GM19043 (cell line): ENCODE measurements around the gene CCDC88C.
"Not testable (repeated sequence)": the region's sequence is repeated elsewhere in the genome, so short reads cannot be mapped to it uniquely, and the experiment has no call there.

Experiments
- ATAC-seq: cut with Tn5 transposase; IDR thresholded peaks from one replicate; pipeline ENCODE4 v1.9.1; 2021; ENCODE audit warnings: low read depth; ENCODE audit not compliant: unreplicated experiment

CCDC88C gene, protein sequence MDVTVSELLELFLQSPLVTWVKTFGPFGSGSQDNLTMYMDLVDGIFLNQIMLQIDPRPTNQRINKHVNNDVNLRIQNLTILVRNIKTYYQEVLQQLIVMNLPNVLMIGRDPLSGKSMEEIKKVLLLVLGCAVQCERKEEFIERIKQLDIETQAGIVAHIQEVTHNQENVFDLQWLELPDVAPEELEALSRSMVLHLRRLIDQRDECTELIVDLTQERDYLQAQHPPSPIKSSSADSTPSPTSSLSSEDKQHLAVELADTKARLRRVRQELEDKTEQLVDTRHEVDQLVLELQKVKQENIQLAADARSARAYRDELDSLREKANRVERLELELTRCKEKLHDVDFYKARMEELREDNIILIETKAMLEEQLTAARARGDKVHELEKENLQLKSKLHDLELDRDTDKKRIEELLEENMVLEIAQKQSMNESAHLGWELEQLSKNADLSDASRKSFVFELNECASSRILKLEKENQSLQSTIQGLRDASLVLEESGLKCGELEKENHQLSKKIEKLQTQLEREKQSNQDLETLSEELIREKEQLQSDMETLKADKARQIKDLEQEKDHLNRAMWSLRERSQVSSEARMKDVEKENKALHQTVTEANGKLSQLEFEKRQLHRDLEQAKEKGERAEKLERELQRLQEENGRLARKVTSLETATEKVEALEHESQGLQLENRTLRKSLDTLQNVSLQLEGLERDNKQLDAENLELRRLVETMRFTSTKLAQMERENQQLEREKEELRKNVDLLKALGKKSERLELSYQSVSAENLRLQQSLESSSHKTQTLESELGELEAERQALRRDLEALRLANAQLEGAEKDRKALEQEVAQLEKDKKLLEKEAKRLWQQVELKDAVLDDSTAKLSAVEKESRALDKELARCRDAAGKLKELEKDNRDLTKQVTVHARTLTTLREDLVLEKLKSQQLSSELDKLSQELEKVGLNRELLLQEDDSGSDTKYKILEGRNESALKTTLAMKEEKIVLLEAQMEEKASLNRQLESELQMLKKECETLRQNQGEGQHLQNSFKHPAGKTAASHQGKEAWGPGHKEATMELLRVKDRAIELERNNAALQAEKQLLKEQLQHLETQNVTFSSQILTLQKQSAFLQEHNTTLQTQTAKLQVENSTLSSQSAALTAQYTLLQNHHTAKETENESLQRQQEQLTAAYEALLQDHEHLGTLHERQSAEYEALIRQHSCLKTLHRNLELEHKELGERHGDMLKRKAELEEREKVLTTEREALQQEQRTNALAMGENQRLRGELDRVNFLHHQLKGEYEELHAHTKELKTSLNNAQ (N-terminal part only)

DNA sequence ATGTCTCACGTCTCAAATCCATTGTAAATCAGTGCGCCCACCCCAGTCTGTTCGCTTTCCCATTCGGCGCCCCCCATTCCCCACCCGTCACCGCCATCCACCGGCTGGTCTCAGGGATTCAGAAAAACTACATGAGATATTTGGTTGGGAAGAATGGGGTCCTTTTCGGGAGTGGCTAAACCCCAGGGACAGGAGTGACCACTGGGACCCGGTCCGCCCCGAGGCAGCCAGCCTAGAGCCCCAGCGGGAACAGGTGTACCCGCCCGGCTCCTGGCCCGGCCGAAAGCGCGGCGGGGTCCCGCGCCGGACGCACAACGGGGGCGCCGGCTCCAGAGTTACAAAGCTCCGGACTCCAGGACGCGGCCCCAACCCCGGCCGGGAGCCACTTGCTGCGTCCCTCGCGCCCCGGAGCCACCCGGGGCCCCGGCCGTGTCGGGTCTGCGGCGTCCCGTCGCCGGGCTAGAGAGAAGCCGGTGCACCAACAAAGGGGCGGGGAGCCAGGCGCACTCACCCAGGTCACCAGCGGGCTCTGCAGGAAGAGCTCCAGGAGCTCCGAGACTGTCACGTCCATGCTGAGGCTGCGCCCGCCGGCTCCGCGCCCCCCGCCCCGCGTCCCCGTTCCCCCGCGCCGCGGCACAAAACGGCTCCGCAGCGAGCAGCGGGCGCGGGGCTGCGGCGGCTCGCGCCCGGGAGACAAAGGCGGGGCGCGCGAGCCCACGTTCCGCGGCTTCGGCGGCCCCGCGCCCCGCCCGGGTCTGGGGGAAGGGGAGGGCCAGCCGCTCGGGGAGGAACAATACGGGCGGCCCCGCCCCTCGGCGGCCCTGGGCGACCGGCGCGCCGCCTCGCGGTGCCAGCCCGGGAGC, at the start of gene CCDC88C:
Gene CCDC88C (minus strand): TSS at position 701 of the 863 bp plus-strand sequence. CDS start 130 bp downstream, at position 571.
- no peak for ATAC-seq

DNA sequence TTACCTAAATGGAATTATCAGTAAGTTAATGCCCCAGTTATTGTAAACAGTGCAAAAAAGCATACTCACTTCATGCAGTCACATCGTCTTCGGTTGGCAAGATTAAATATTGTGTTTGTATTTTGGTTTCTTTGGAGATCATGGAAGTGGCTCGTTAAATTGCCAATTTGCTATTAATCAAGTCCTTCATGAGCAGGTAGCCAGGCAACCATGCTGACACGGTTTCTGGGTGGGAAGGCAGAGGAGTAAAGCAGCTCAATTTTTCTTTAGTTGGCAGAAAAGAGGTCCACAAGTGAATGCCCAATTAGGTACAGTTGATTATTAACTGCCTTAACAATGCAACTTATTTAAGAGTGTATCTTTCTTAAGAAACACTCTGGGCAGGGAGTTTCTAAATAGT, 48.6 kb upstream of the CCDC88C start:
- no peak for ATAC-seq

DNA sequence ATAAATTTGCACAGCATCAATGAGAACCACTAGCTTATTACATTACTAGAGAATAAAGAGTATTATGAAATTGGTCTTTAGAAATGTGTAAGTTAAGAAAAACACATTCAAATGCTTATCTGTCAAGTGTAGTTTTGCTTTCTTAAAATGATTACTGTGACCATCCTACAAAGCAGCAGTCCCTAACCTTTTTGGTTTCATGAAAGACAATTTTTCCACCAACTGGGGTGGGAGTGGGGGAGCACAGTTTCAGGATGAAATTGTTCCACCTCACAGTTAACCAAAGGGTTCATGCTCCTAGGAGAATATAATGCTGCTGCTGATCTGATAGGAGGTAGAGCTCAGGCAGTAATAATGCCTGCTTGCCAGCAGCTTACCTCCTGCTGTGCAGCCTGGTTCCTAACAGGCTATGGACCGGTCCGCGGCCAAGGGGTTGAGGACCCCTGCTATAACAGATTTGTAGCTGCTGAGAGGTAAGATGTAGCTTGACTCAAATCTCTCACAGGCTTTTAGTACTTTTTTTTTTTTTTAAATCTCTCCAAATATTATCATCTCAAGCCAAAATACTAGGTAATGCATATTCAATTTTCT, 47.1 kb upstream of the CCDC88C start:
- ATAC-seq, result no peak

DNA sequence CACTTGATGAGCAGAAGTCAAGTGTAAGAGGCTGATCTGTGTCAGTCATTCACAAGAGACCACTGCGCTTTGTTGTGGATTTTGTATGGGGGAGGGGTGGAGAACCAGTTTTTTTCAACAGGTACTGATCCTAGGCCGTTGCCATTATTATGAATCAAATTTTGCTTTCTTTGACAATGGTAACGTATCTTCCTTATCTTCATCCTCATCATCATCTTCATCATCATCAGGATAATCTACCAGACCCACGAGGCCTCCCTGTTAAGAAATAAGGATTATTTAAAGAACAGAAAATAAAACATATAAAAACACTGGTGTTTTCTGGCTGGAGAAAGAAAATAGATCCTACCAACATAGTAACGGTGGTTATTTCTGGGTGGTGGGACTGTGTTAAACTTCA, 41.0 kb upstream of the CCDC88C start:
- no peak for ATAC-seq

DNA sequence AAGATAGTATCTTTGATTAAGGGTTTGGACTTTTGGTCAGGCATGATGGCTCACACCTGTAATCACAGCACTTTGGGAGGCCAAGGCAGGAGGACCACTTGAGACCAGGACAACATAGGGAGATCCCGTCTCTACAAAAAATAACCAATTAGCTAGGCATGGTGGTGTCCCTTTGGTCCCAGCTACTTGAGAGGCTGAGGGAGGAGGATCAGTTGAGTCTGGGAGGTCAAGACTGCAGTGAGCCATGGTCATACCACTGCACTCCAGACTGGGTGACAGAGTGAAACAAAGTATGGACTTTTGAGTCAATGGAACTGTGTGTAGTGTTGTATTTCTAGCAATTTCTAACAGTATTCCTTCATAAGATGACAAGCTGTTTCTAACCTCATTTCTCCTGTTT, 38.7 kb upstream of the CCDC88C start:
- no peak for ATAC-seq

DNA sequence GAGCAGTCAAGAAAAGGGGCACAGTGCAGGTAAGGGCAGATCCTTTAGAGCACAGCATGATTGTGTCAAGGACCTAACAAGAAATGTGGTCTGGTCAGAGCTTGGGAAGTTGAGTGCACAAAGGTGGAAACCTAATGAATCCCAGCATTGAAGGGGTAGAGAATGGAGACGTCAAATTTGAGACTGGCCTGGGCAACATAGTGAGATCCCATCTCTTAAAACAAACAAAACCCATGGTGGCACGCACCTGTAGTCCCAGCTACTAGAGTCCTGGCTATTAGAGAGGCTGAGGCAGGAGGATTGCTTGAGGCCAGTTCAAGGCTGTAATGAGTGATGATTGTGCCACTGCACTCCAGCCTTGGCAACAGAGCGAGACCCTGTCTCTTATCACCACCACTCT, 37.0 kb upstream of the CCDC88C start:
- ATAC-seq, result no peak

DNA sequence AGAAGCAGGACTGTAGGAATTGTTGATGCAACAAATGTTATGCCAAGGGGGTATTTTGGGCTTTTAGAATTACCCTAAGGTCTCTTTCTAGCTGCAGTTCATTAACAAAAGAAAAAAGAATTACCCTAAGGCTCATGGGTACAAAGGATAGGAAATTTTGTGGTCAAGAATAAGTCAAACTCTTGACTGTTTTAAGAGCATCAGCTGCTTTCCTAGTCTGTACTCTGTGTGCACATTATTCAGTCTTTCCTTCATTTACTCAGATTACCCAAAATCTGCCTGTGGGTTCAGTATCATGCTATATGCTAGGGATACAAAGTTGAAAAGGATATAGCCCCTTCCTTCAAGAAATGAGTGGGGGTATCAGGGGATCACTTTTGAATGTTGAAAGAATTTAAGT, 36.5 kb upstream of the CCDC88C start:
- no peak for ATAC-seq

DNA sequence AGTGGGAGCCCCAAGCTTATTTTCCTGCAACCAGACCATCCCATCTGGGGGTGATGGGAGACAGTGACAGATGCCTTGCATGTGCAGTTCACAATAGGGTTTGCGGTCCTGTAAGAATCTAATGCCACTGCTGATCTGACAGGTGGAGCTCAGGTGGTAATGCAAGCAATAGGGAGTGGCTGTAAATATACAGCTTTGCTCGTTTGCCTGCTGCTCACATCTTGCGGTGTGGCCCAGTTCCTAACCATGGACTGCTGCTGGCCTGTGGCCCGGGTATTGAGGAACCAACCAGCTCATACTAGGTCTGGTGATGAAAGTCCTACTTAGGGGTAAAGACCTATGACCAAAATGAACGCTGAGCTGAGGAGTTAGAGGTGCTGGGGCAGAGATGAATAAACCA, 36.1 kb upstream of the CCDC88C start:
- no peak for ATAC-seq

DNA sequence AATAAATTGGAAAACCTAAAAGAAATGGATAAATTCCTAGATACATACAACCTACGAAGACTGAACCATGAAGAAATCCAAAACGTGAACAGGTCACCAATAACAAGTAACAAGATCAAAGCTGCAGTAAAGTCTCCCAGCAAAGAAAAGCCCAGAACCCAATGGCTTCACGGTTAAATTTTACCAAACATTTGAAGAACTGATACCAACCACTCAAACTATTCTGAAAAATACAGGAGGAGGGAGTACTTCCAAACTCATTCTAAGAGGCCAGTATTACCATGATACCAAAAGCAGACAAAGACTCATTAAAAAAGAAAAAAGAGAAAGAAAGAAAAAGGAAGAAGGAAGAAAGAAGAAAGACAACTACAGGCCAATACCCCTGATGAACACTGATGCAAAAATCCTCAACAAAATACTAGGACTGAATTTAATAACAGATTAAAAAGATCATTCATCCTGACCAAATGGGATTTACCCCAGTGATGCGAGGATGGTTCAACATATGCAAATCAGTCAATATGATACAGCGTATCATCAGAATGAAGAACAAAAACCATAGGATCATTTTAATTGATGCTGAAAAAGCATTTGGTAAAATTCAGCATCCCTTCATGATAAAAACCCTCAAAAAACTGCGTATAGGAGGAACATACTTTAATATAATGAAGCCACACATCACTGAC, 26.9 kb upstream of the CCDC88C start:
- no peak for ATAC-seq

DNA sequence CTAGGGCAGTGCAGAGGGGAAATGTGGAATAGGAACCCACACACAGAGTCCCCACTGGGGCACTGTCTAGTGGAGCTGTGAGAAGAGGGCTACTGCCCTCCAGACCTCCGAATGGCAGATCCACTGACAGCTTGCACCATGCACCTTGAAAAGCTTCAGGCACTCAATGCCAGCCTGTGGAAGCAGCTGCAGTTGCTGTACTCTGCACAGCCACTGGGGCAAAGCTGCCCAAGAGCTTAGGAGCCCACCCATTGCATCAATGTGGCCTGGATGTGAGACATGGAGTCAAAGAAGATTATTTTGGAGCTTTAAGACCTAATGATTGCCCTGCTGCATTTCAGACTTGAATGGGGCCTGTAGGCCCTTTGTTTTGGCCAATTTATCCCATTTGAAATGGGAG, 21.7 kb upstream of the CCDC88C start:
- no peak for ATAC-seq

DNA sequence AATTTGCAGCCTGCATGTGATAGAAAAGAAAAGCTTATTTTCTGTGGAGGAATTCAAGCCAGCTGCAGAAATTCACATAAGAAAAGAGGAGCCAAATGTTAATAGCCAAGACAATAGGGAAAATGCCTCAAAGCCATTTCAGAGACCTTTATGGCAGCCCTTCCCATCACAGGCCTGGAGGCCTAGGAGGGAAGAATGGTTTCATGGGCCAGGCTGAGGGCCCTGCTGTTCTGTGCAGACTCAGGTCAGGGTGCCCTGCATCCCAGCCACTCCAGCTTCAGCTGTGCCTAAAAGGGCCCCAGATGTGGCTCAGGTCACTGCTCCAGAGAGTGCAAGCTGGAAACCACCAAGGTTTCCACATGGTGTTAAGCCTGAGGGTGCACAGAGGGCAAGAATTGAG, 21.2 kb upstream of the CCDC88C start:
- no peak for ATAC-seq

DNA sequence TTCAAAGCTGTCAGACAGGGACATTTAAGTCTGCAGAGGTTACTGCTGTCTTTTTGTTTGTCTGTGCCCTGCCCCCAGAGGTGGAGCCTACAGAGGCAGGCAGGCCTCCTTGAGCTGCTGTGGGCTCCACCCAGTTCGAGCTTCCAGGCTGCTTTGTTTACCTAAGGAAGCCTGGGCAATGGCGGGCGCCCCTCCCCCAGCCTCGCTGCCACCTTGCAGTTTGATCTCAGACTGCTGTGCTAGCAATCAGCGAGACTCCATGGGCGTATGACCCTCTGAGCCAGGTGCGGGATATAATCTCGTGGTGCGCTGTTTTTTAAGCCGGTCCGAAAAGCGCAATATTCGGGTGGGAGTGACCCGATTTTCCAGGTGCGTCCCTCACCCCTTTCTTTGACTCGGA, 18.6 kb upstream of the CCDC88C start:
- not testable (repeated sequence) for ATAC-seq

DNA sequence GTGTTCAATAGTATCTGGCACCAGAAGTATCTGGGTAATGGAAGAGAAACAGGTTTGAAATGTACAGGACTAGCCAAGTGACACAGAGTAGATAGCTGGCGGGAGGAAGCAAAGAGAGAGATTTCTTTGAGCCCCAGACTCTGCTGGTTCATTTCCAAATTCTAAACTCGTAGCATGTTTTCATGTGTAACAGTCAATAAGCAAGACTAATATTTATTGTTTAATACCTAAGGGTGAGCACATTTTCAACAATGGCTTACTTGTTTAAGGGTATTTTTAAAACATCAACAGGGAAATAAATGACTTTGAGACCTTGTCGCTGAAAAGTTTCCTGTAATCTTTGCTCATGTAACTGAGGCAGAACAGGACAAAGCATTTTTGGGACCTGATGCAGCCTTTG, 11.8 kb upstream of the CCDC88C start:
- no peak for ATAC-seq

DNA sequence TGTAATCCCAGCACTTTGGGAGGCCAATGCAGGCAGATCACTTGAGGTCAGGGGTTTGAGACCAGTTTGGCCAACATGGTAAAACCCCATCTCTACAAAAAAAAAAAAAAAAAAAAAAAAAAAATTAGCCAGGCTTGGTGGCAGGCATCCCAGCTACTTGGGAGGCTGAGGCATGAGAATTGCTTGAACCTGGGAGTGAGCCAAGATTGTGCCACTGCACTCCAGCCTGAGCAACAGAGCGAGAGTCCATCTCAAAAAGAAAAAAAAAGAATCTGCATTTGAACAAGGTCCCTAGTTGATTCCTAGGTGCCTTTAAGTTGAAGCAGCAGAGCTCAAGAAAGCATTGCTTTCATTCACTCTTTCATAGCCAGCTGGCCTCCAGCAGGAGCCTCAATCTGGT, 11.3 kb upstream of the CCDC88C start:
- not testable (repeated sequence) for ATAC-seq

DNA sequence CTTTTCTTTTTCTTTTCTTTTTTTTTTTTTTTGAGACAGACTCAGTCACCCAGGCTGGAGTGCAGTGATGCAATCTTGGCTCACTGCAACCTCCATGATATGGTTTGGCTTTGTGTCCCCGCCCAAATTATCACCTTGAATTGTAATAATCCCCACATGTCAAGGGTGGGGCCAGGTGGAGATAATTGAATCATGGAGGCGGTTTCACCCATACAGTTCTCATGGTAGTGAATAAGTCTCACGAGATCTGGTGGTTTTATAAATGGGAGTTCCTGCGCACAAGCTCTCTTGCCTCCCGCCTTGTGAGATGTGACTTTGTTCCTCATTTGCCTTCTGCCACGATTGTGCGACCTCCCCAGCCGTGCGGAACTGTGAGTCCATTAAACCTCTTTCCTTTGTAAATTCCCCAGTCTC, 7.9 kb upstream of the CCDC88C start:
- ATAC-seq, result not testable (repeated sequence)

DNA sequence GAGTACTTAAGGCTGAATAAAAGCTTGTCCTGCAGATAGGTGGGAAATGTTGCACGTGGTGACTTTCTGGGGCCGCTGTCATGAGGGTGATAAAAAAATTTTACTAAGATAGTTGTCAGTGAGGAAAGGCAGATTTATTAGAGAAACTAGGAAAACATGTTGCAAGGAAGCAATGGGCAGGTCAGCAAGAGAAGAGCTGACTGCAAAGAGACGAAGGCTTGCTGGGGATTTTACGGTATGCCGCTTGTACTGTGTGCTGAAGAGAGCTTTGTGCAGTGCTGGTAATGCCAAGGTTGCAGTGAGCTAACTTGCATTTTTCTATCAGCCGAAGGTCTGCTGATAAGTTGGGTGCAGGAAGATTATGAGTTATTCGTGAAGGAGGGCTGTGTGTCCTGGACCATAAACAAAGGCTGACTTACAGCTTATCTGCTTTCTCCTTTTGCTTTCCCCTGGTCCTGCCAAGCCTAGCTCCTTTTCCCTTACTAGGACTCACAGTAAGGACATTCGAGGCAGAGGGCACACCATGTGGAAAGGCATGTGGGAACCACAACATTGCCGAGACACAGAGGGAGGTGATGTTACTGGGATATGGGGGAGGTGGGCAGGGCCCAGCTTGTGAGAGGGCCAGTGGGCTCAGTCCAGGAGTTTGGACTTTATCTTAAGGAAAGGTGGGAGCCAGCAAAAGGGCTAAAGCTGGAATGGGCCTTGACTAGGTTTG, 7.4 kb upstream of the CCDC88C start:
- ATAC-seq, result no peak

DNA sequence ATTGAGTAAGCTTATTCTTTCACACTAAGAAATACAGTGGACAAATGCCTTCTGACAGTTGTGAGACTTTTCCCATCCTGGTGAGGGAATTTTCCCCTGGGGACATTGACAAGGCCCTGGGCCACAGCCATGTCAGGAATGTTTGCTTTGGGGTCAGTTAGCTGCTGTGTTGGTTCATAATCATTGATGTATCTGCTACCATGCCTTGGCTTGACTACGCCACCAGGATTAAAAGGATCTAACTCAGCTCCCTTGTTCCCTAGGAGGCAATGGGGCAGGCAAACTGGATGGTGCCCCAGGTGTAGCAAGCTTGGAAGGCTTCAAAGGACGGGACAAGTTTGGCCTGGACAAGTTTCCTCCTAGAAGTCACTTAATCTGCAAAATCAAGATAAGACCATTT, 3.1 kb upstream of the CCDC88C start:
- no peak for ATAC-seq

DNA sequence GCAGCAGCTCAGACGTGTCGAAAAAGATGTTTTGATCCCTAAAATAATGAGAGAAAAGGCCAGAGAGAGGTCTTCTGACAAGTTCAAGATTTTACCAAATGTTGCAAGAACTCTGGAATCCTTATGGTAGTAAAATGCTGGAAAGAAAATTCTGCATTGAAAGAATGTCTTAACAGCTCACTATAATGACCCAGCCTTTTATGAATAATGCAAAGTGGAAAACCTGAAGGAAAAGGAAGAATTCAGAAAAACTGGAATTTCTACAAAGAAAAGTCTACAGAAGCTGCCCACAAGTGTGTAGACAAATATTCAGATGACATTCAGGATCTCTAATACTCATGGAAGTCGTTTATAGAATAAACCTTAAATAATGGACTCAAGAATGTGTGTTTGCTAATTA, 1.8 kb upstream of the CCDC88C start:
- no peak for ATAC-seq
